ENCODE results near the gene ZNF680.

- TF ChIP-seq CTCF (IDR thresholded peaks at IDR 0.05; ENCODE audit: low read depth, low read length, poor library complexity, severe bottlenecking) = no peak
- no peak for TF ChIP-seq EZH2phosphoT487 (IDR thresholded peaks at IDR 0.05; ENCODE audit: borderline replicate concordance, low read length)
These were observed 46.4 kb downstream of the ZNF680 start for GRCh38 chr7:64516451-64516850.

Data from DOHH2 (cell line).